ENCODE measurements around the gene APBB2. TPM values are rescaled to one million over a fixed set of nuclear protein-coding genes. Genes with fewer than 3 reads are reported as not detected.

The APBB2 gene
- total and polyA plus RNA-seq, 2 donors (not counting 1 experiment from before 2014, with no cell fraction given), result 4.4 to 15.8 TPM

DNA sequence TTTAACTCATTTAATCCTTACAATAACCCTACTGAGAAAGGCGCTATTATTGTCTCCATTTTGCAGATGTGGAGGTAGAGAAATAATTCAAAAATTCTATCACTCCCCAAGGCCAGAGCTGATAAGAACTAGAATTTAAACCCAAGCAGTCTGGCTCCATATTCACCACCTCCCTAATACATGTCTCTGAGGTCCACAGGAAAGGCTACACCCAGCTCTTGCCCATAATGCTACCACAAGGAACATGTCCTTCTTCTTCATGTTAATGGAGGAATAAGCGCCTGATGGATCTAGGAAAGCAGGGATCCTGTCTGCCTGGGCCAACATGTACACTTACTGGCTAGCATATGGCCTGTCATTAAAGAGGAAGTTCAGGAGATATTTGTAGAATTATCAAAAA, 16.3 kb downstream of the APBB2 start:
- ATAC-seq (ENCODE audit: low read depth), result no peak
- no CpG with 5 or more reads among the region's 2 CpGs for WGBS (ENCODE audit: insufficient coverage)
- Histone ChIP-seq H3K27ac (ENCODE audit: low read length in 2 of 2) (no peak overlapping the region), H3K4me2 (replicated peaks; ENCODE audit: low read depth, low read length, poor library complexity, severe bottlenecking) (no peak overlapping the region), H3K9ac (ENCODE audit: low read length) (no peak overlapping the region), H3K36me3 (replicated peaks in 1 of 2; ENCODE audit: control extremely low read depth in 1 of 2, control insufficient read depth in 1 of 2, extremely low read depth in 1 of 2, insufficient read depth in 2 of 2, low read length in 1 of 2) (no peaks in the 10 kb centered on the region), H3K27me3 (replicated peaks in 1 of 4; ENCODE audit: control extremely low read depth in 1 of 4, control insufficient read depth in 3 of 4, insufficient read depth in 4 of 4, low read length in 3 of 4) (peaks cover 0 to 2% (median 0%) of the 10 kb centered on the region in 4 experiments), H2AFZ (ENCODE audit: insufficient read depth, low read depth, low read length, poor library complexity, severe bottlenecking) (no peak overlapping the region), H4K20me1 (ENCODE audit: control insufficient read depth, insufficient read depth, low read length, poor library complexity, severe bottlenecking) (no peaks in the 10 kb centered on the region), H3K4me1 (ENCODE audit: control insufficient read depth in 2 of 2, insufficient read depth in 2 of 2, low read length in 2 of 2) (no peaks in the 10 kb centered on the region), H3K4me3 (ENCODE audit: control extremely low read depth in 1 of 5, extremely low read depth in 1 of 5, insufficient read depth in 1 of 5, low read depth in 2 of 5, low read length in 4 of 5) (no peak overlapping the region), H3K9me3 (ENCODE audit: control extremely low read depth in 1 of 3, control insufficient read depth in 2 of 3, insufficient read depth in 1 of 3, low read length in 2 of 3) (no peaks in the 10 kb centered on the region), H3K79me2 (ENCODE audit: control insufficient read depth, insufficient read depth, low read length) (no peaks in the 10 kb centered on the region)
- Mint-ChIP-seq H3K4me3 (no peak overlapping the region), H3K4me1 (no peaks in the 10 kb centered on the region), H3K27ac (no peak overlapping the region), H3K27me3 (peaks cover 9% of the 10 kb centered on the region), H3K9me3 (ENCODE audit: insufficient read depth) (peaks cover 2% of the 10 kb centered on the region)
- ChIA-PET CTCF (no interaction called here), POLR2A (no interaction called here)
- no peak for TF ChIP-seq EZH2 (IDR thresholded peaks at IDR 0.05; ENCODE audit: borderline replicate concordance, insufficient read depth, low read depth, low read length, poor library complexity, severe bottlenecking)
- TF ChIP-seq, protein P1, sequence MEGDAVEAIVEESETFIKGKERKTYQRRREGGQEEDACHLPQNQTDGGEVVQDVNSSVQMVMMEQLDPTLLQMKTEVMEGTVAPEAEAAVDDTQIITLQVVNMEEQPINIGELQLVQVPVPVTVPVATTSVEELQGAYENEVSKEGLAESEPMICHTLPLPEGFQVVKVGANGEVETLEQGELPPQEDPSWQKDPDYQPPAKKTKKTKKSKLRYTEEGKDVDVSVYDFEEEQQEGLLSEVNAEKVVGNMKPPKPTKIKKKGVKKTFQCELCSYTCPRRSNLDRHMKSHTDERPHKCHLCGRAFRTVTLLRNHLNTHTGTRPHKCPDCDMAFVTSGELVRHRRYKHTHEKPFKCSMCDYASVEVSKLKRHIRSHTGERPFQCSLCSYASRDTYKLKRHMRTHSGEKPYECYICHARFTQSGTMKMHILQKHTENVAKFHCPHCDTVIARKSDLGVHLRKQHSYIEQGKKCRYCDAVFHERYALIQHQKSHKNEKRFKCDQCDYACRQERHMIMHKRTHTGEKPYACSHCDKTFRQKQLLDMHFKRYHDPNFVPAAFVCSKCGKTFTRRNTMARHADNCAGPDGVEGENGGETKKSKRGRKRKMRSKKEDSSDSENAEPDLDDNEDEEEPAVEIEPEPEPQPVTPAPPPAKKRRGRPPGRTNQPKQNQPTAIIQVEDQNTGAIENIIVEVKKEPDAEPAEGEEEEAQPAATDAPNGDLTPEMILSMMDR (IDR thresholded peaks at IDR 0.05), result no peak
- no peak for DNase-seq
- intact Hi-C loops (cut with micrococcal nuclease), result no loop called here

DNA sequence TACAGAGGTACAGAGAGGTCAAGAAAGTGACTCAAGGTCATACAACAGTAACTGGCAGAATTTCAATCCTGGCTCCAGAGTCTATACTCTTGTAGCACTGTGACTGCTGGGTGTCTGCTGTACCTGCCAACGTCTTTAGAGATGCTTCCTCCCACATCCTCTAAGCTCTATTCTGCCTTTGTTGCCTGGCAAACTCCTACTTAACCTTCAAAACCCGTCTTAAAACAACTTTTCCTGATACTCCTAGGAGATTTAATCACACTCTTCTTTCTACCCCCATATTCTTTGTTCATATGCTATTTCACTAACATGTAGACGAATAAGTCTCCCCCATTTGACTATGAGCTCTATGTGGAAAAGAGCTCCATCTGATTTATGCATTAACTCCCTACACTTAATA, 16.8 kb downstream of the APBB2 start:
- Histone ChIP-seq H3K4me2 (replicated peaks; ENCODE audit: low read depth, low read length, poor library complexity, severe bottlenecking) (no peak overlapping the region), H3K4me3 (ENCODE audit: control extremely low read depth in 1 of 5, extremely low read depth in 1 of 5, insufficient read depth in 1 of 5, low read depth in 2 of 5, low read length in 4 of 5) (no peak overlapping the region), H3K9me3 (ENCODE audit: control extremely low read depth in 1 of 3, control insufficient read depth in 2 of 3, insufficient read depth in 1 of 3, low read length in 2 of 3) (no peaks in the 10 kb centered on the region), H3K27me3 (replicated peaks in 1 of 4; ENCODE audit: control extremely low read depth in 1 of 4, control insufficient read depth in 3 of 4, insufficient read depth in 4 of 4, low read length in 3 of 4) (peaks cover 0 to 2% (median 0%) of the 10 kb centered on the region in 4 experiments), H3K36me3 (replicated peaks in 1 of 2; ENCODE audit: control extremely low read depth in 1 of 2, control insufficient read depth in 1 of 2, extremely low read depth in 1 of 2, insufficient read depth in 2 of 2, low read length in 1 of 2) (no peaks in the 10 kb centered on the region), H2AFZ (ENCODE audit: insufficient read depth, low read depth, low read length, poor library complexity, severe bottlenecking) (no peak overlapping the region), H3K9ac (ENCODE audit: low read length) (no peak overlapping the region), H3K27ac (ENCODE audit: low read length in 2 of 2) (no peak overlapping the region), H3K79me2 (ENCODE audit: control insufficient read depth, insufficient read depth, low read length) (no peaks in the 10 kb centered on the region), H4K20me1 (ENCODE audit: control insufficient read depth, insufficient read depth, low read length, poor library complexity, severe bottlenecking) (no peaks in the 10 kb centered on the region), H3K4me1 (ENCODE audit: control insufficient read depth in 2 of 2, insufficient read depth in 2 of 2, low read length in 2 of 2) (no peaks in the 10 kb centered on the region)
- Mint-ChIP-seq H3K27ac (no peak overlapping the region), H3K27me3 (peaks cover 9% of the 10 kb centered on the region), H3K4me3 (no peak overlapping the region), H3K4me1 (no peaks in the 10 kb centered on the region), H3K9me3 (ENCODE audit: insufficient read depth) (peaks cover 2% of the 10 kb centered on the region)
- no peak for DNase-seq
- ChIA-PET POLR2A (no interaction called here), CTCF (no interaction called here)
- intact Hi-C loops (cut with micrococcal nuclease), result no loop called here
- 75% methylated on average over 3 of the region's 3 CpGs for WGBS (ENCODE audit: insufficient coverage)
- TF ChIP-seq, protein P1 (IDR thresholded peaks at IDR 0.05), result no peak
- no peak for TF ChIP-seq EZH2 (IDR thresholded peaks at IDR 0.05; ENCODE audit: borderline replicate concordance, insufficient read depth, low read depth, low read length, poor library complexity, severe bottlenecking)
- ATAC-seq (ENCODE audit: low read depth), result no peak
